GM18526 (cell line): ENCODE data around the gene ZNF280C.

Experiments
- POLR2A ChIP-seq: IDR thresholded peaks from 3 replicates; pipeline ENCODE4 v1.6.1; 2011; ENCODE audit not compliant: insufficient read length; ENCODE audit errors: extremely low read depth

ZNF280C gene

GRCh38 chrX:130211415-130212186 lies 57.1 kb downstream of the ZNF280C start:
- TF ChIP-seq POLR2A = no peak

DNA sequence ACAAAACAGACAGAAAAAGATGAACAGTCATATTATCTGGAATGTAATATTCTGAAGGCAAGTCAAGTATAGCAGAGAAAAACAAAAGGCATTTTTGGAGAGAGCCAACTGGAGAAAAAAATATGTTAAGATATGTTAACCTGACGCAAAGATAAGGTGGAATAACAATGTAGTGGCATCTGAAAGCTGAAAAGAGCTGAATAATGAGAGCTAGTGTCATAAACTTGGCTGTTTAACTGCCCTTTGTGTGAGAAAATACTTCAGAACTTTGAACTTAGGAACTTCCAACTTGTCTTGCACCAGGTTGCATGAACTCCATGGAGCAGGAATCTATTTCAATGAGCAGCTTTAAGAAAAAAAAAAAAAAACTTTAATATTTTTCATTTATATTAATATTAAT lies 64.1 kb downstream of the ZNF280C start:
- TF ChIP-seq POLR2A = no peak

- no peak for TF ChIP-seq POLR2A
Observed at GRCh38 chrX:130197464-130197863, 71.2 kb downstream of the ZNF280C start.

DNA sequence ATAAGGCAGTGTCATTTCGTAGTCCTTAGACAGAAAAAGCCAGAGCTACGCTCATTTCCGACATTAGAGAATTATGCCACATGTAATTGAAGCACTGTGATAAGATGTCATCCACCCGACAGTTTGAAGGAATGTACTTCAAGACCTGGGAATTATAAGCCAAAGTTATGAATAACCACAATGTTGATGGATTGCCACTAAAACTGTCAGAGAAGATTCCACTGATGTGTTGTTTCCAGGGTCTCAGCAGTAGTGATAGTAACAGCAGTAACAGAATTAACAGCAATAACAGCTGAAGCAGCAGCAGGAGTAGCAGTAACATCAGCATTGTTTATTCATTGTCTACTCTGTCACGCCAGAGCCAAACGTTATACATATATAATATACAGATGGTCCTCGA lies 72.2 kb downstream of the ZNF280C start:
- TF ChIP-seq POLR2A = no peak

GRCh38 chrX:130190801-130191200 lies 77.9 kb downstream of the ZNF280C start:
- TF ChIP-seq POLR2A = no peak

DNA sequence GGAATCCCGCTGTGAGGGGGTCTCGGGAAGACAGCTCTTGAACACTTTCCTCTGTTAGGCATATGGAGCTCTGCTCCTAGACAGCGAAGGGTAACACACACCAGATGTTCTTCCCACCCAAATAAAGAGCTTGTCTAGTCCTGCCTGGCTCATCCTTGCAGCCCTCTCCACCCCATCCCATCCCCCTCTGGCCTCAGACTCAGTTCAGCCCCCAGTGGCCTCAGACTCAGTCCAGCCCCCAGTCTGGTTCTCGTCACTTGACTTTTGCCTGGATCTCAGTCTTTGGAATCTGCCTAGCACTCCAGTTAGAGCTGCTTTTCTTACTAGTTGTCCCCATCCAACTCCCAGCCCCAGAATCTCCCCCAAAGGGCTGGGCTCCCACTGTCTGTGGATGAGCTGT lies 82.0 kb downstream of the ZNF280C start:
- no peak for TF ChIP-seq POLR2A

- TF ChIP-seq POLR2A = no peak
Observed at GRCh38 chrX:130184857-130185256, 83.8 kb downstream of the ZNF280C start.

GRCh38 chrX:130184168-130184567 lies 84.5 kb downstream of the ZNF280C start:
- no peak for TF ChIP-seq POLR2A

DNA sequence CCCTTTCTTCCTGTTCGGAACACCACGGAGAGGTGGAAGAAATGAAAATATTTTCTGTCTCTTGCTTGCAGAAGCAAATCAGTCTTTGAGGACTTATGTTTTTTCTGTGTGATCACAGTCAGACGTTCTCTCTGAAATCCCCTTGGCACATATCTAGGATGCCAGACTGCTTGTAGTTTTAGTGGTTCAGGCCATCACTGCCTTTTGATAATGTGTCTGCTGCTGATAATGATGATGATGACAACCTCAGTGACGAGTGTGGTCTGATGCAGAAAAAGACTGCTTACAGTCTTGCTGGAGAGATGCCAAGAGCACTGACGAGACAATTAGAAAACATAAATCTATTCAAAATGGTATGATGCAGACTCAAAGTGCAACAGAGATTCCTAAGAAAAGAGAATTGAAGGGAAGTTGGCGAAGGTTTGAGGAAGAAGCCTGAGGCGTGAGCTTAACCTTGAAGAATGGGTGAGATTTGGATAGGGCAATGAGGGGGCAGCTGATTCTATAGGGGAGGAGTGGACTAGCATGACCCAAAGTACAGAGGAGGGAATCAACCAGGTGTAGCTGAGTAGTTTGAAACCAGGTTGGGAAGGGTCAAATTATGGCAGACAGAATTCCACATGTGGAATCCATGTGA lies 89.0 kb downstream of the ZNF280C start:
- no peak for TF ChIP-seq POLR2A

DNA sequence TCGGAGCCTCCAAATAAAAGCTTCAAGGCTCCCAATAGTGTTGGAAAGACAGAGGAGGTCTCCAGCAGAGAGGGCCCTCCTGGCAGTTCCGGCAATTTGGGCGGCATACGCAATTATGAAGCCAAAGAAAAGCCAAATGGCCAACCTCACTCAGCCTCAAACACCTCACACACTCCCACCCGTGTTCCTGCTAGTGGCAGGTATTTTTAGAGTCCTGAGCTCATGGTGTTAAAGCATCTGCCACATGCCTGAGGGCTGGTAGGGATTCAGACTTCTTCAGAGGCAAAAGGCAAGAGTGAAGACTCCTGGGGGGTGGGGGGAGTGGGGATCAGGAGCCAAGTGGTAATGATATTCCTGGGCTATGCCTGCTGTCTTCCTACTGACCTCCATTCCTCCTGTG lies 89.5 kb downstream of the ZNF280C start:
- no peak for TF ChIP-seq POLR2A

GRCh38 chrX:130176942-130177341 lies 91.8 kb downstream of the ZNF280C start:
- TF ChIP-seq POLR2A = no peak

DNA sequence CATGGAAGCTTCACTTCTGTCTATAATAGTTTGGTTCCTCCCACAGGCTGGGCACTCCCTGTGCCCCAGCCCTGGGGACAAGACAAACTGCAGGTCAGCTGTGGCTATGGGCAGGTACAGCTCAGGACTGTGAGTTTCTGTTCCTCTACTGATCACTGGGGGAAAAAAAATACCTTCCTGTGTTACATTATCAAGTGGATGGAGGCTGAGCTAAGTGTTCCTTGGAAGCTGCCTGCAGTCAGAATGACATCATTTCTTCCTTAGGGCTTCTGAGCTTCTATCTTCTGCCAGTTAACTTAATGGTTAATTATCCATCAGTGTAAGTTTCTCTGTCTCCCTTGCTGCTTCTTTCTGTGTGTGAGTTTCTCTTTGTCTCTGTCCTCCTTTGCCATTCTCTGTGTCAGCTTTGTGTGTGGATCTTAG lies 92.3 kb downstream of the ZNF280C start:
- TF ChIP-seq POLR2A = peak; percentile 32

DNA sequence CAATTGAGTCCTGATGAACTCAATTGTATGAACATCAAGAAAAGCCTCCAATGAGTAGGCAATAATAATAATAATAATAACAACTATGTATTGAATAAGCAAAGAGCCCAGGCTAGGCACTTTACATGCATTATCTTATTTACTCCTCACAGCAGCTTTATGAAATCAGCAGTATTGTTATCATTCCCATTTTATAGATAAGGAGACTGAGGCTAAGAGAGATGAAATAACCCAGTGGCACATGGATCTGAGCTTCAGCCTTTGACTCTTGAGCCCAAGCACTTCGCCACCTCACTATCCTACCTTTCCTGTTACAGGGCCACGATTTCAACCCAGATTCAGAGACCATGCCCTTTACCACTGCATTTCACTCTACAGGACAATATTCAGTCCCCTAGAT lies 93.8 kb downstream of the ZNF280C start:
- no peak for TF ChIP-seq POLR2A

- TF ChIP-seq POLR2A = no peak
Observed at GRCh38 chrX:130174045-130174704, 94.5 kb downstream of the ZNF280C start.

- TF ChIP-seq POLR2A = peak; percentile 26
Observed at GRCh38 chrX:130173190-130173895, 95.4 kb downstream of the ZNF280C start.
